HCT116 (cell line): Measurements from ENCODE around the gene NFE2L2. TPM values are rescaled to one million over a fixed set of nuclear protein-coding genes. Genes with fewer than 3 reads are reported as not detected.
A peak's percentile ranks its signal among the peaks of the same experiment; 100 is the strongest.
"Not testable (repeated sequence)": the region's sequence is repeated elsewhere in the genome, so short reads cannot be mapped to it uniquely, and the experiment has no call there.

Source experiments
- ATAC-seq: fragments of 200-7000 bp; cut with Tn5 transposase; 2 replicates; pipeline ENCODE4 v1.9.1; 2020; ENCODE audit warnings: mild to moderate bottlenecking, moderate library complexity
- BruUV-seq: library from RNA; stranded (reverse); fragments of 400-500 nt; replicated peaks from 2 replicates; lab custom pipeline; 2021; lab: Mats Ljungman, UMichigan
- CTCF ChIA-PET: fragments of 300-600 bp; sonication (Branson Sonifier 250); formaldehyde crosslinking; loops from one replicate; lab custom pipeline; 2021; ENCODE audit warnings: antibody characterized with exemption; lab: Charles Lee
- POLR2A ChIA-PET: fragments of 300-600, 350-600 bp; sonication (Branson Sonifier 250); formaldehyde crosslinking; loops from one replicate; lab custom pipeline; 2021; ENCODE audit warnings: antibody characterized with exemption; lab: Charles Lee
- RAD21 ChIA-PET, 2 experiments: fragments of 300-600 bp; sonication (Branson Sonifier 250); formaldehyde crosslinking; loops; one replicate each; lab custom pipeline; 2023; ENCODE audit warnings: low total read pairs in 2 of 2; ENCODE audit not compliant: uncharacterized antibody in 2 of 2, unreplicated experiment in 2 of 2, low non-redundant PET in 1 of 2; lab: Charles Lee
- DNase-seq: peaks from one replicate; pipeline ENCODE4 v3.0.0-alpha.2; 2010; ENCODE audit warnings: low read depth, low spot score
- H2AFZ ChIP-seq: fragments of 200-600 bp; shearing (Covaris generic), sonication (generic); 2 replicates; pipeline ENCODE4 v1.6.1; 2017; ENCODE audit warnings: low read depth, mixed run types, mixed read lengths, antibody characterized with exemption, low read length; ENCODE audit not compliant: poor library complexity, severe bottlenecking
- H3K27ac ChIP-seq: 2 replicates; pipeline ENCODE4 v1.5.1; 2012; ENCODE audit warnings: low read depth, low read length
- H3K27me3 ChIP-seq: fragments of 200-600 bp; sonication (generic); 2 replicates; pipeline ENCODE4 v1.6.1; 2016; ENCODE audit warnings: mixed run types, low read length, mixed read lengths; ENCODE audit not compliant: insufficient read depth
- H3K36me3 ChIP-seq, 2 experiments: fragments of 200-500 bp in 1 of 2; fragments of 200-600 bp in 1 of 2; sonication (Bioruptor generic) in 1 of 2; sonication (generic) in 1 of 2; 2 replicates each; pipeline versions ENCODE4 v1.5.1 to v1.6.1; 2014 to 2016; ENCODE audit warnings: low read length in 2 of 2, inconsistent platforms in 1 of 2, mixed read lengths in 1 of 2, mixed run types in 1 of 2; ENCODE audit not compliant: insufficient read depth in 2 of 2, control insufficient read depth in 1 of 2
- H3K4me1 ChIP-seq, 2 experiments: fragments of 200-600 bp in 1 of 2; sonication (generic) in 1 of 2; 2 replicates each; pipeline versions ENCODE4 v1.5.1 to v1.6.1; 2012 to 2017; ENCODE audit warnings: low read length in 2 of 2, inconsistent platforms in 1 of 2, mild to moderate bottlenecking in 1 of 2, mixed read lengths in 1 of 2, mixed run types in 1 of 2, moderate library complexity in 1 of 2; ENCODE audit not compliant: insufficient read depth in 2 of 2, control insufficient read depth in 1 of 2
- H3K4me2 ChIP-seq: fragments of 200-600 bp; sonication (generic); 2 replicates; pipeline ENCODE4 v1.6.1; 2017; ENCODE audit warnings: mixed run types, low read length, mixed read lengths
- H3K4me3 ChIP-seq, 2 experiments: fragments of 200-600 bp in 1 of 2; sonication (generic) in 1 of 2; replicated peaks in 1 of 2; 2 replicates each; pipeline ENCODE4 v1.5.1; 2011 to 2016; ENCODE audit warnings: low read length in 2 of 2, control low read depth in 1 of 2, low read depth in 1 of 2, mild to moderate bottlenecking in 1 of 2, mixed read lengths in 1 of 2, mixed run types in 1 of 2
- H3K79me2 ChIP-seq: fragments of 200-600 bp; sonication (generic); 2 replicates; pipeline ENCODE4 v1.6.1; 2017; ENCODE audit warnings: mild to moderate bottlenecking, mixed run types, low read length, moderate library complexity, mixed read lengths; ENCODE audit not compliant: insufficient read depth
- H3K9ac ChIP-seq: fragments of 200-600 bp; sonication (generic); 2 replicates; pipeline ENCODE4 v1.6.1; 2016; ENCODE audit warnings: low read length, mixed read lengths
- H3K9me2 ChIP-seq: fragments of 200-600 bp; sonication (generic), shearing (Covaris generic); 2 replicates; pipeline ENCODE4 v1.6.1; 2017; ENCODE audit warnings: mixed run types, mild to moderate bottlenecking, moderate library complexity; ENCODE audit not compliant: insufficient read depth
- H3K9me3 ChIP-seq, 2 experiments: fragments of 200-500 bp in 1 of 2; fragments of 200-600 bp in 1 of 2; sonication (Bioruptor generic) in 1 of 2; sonication (generic) in 1 of 2; 2 replicates each; pipeline ENCODE4 v1.6.1; 2014 to 2017; ENCODE audit warnings: low read length in 2 of 2, mixed read lengths in 2 of 2, inconsistent platforms in 1 of 2, low read depth in 1 of 2, mild to moderate bottlenecking in 1 of 2, mixed run types in 1 of 2, moderate library complexity in 1 of 2; ENCODE audit not compliant: control insufficient read depth in 1 of 2, insufficient read depth in 1 of 2
- H4K20me1 ChIP-seq: fragments of 200-600 bp; sonication (generic), shearing (Covaris generic); 2 replicates; pipeline ENCODE4 v1.6.1; 2017; ENCODE audit warnings: mixed run types, mild to moderate bottlenecking, moderate library complexity; ENCODE audit not compliant: insufficient read depth
- CBX3 ChIP-seq: IDR thresholded peaks from 2 replicates; pipeline ENCODE4 v1.6.1; 2012; ENCODE audit warnings: low read depth
- CEBPB ChIP-seq: IDR thresholded peaks from 2 replicates; pipeline ENCODE4 v1.6.1; 2012; ENCODE audit warnings: low read depth
- EGR1 ChIP-seq: IDR thresholded peaks from 2 replicates; pipeline ENCODE4 v1.6.1; 2012; ENCODE audit warnings: low read depth
- ELF1 ChIP-seq: IDR thresholded peaks from 2 replicates; pipeline ENCODE4 v1.6.1; 2012; ENCODE audit warnings: low read depth, borderline replicate concordance
- EZH2 ChIP-seq: fragments of 200-600 bp; sonication (generic); IDR thresholded peaks from 2 replicates; pipeline ENCODE4 v1.6.1; 2017; ENCODE audit warnings: antibody characterized with exemption, mixed run types
- EZH2phosphoT487 ChIP-seq: fragments of 200-600 bp; IDR thresholded peaks from 2 replicates; pipeline ENCODE4 v1.6.1; 2018; ENCODE audit warnings: antibody characterized with exemption, borderline replicate concordance
- FOSL1 ChIP-seq: IDR thresholded peaks from 2 replicates; pipeline ENCODE4 v1.6.1; 2012; ENCODE audit warnings: low read depth
- JUND ChIP-seq: IDR thresholded peaks from 2 replicates; pipeline ENCODE4 v1.6.1; 2012
- POLR2A ChIP-seq: IDR thresholded peaks from 2 replicates; pipeline ENCODE4 v1.7.0; 2011; ENCODE audit warnings: borderline replicate concordance; ENCODE audit not compliant: insufficient read depth, insufficient read length; ENCODE audit errors: extremely low read depth
- POLR2AphosphoS5 ChIP-seq: IDR thresholded peaks from 2 replicates; pipeline ENCODE4 v1.6.1; 2011; ENCODE audit warnings: mild to moderate bottlenecking, low read depth, low read length, moderate library complexity
- RAD21 ChIP-seq: IDR thresholded peaks from 2 replicates; pipeline ENCODE4 v1.6.1; 2012; ENCODE audit warnings: low read depth, mild to moderate bottlenecking
- SP1 ChIP-seq: IDR thresholded peaks from 2 replicates; pipeline ENCODE4 v1.6.1; 2012; ENCODE audit warnings: low read depth
- SRF ChIP-seq: IDR thresholded peaks from 2 replicates; pipeline ENCODE4 v1.6.1; 2012; ENCODE audit warnings: low read depth
- ZFX ChIP-seq: fragments of 450-650 bp; IDR thresholded peaks from 2 replicates; pipeline ENCODE4 v1.6.1; 2017
- intact Hi-C: fragments of 100-400 bp; cut with micrococcal nuclease; formaldehyde crosslinking; loops from 2 replicates; pipeline ENCODE4 v1.10.0; 2022
- total RNA-seq: library from RNA; stranded (reverse); gene quantifications from one replicate; pipeline ENCODE4 v1.2.1, GENCODE V29; 2021; ENCODE audit not compliant: unreplicated experiment
- TF ChIP-seq, protein P1 (sequence below): IDR thresholded peaks from 2 replicates; pipeline ENCODE4 v1.6.1; 2012
- TF ChIP-seq, protein P2 (sequence below): IDR thresholded peaks from 2 replicates; pipeline ENCODE4 v1.6.1; 2012; ENCODE audit warnings: low read depth

The NFE2L2 gene
- total RNA-seq, 1 experiment from 2014 or later = 106 TPM

DNA sequence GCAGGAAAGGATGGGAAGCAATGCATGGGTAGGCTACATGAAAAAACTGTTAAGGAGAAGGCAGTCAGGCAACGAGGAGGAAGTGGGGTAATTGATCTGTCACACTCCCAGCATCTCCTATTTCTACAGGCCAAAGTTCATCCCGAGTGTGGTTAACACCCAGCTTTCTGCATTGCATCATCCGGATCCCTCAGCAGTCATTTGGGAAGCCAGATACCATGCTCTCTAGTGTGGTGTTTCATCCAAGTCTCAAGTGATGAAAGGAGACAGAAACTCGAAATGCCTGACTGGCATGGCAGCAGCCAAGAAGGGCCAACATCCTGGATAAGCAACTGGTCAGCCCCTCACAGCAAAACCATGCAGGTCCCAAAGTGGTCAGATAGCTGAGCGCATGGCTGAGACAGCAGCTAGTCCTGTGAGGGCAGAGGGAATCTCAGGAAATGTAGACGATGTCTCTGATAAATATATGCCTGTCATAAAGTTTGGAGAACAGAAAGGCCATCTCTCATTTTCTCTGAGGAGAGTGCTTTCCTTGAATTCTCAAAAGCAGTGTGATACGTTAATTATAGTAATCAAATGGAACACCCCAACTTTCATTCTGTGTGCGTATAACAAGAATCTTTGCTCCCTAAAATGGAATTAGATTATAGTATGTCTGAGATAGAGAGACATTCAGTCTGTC lies 76.8 kb downstream of the NFE2L2 start (continued):
- TF ChIP-seq EZH2phosphoT487 (no peak), EGR1 (no peak), CEBPB (peak; percentile 94), SRF (no peak), POLR2AphosphoS5 (peak; percentile 54), JUND (peak; percentile 32; the same call in 1 of the 2 replicates), CBX3 (peak; percentile 66), ELF1 (no peak), POLR2A (no peak)

DNA sequence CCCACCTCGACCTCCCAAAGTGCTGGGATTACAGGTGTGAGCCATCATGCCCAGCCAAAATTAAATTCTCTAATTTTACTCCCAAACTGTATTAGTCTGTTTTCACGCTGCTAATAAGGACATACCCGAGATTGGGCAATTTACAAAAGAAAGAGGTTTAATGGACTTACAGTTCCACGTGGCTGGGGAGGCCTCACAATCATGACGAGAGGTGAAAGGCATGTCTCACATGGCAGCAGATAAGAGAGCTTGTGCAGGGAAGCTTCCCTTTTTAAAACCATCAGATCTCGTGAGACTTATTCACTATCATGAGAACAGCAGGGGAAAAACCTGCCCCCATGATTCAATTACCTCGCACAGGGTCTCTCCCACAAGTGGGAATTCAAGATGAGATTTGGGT lies 78.5 kb downstream of the NFE2L2 start:
- H3K4me1 ChIP-seq = peaks cover 17 to 20% of the 10 kb centered on the region in 2 experiments; a peak in 3 of 4 replicates
- H3K9me2 ChIP-seq, ATAC-seq, H4K20me1 ChIP-seq, H3K27ac ChIP-seq, intact Hi-C loops, RAD21 ChIA-PET, H3K79me2 ChIP-seq, POLR2A ChIA-PET, H2AFZ ChIP-seq, H3K9me3 ChIP-seq, H3K4me3 ChIP-seq, H3K4me2 ChIP-seq, H3K27me3 ChIP-seq, H3K9ac ChIP-seq, DNase-seq, H3K36me3 ChIP-seq, BruUV-seq: not testable (repeated sequence)
- CTCF ChIA-PET = interaction anchor here (1.7 kb wide), 1 partner anchor 12 kb away, joined by 6 read pairs; no protein-coding TSS in a partner anchor

DNA sequence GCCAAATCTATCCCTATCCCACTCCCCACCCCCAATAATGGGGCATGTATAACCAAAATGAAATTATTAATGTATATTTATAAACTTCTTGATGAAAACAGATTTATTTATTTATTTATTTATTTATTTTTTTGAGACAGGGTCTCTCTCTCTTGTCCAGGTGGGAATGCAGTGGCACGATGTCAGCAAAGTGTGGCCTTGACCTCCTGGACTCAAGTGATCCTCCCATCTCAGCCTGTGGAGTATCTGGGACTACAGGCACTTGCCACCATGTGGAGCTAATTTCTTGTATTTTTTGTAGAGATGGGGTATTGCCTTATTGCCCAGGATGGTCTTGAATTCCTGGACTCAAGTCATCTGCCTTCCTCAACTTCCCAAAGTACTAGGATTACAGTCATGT lies 79.9 kb downstream of the NFE2L2 start:
- Histone ChIP-seq H3K9me2 (no peaks in the 10 kb centered on the region), H2AFZ (no peak overlapping the region), H3K4me2 (no peak overlapping the region), H3K36me3 (no peaks in the 10 kb centered on the region), H3K27ac (no peak overlapping the region), H3K79me2 (no peaks in the 10 kb centered on the region), H3K4me1 (peaks cover 17 to 20% of the 10 kb centered on the region in 2 experiments; a peak in 3 of 4 replicates), H4K20me1 (no peaks in the 10 kb centered on the region), H3K4me3 (no peak overlapping the region), H3K9me3 (no peaks in the 10 kb centered on the region), H3K27me3 (no peaks in the 10 kb centered on the region), H3K9ac (no peak overlapping the region)
- ChIA-PET RAD21 (no interaction called here), CTCF (interaction anchor here (1.2 kb wide), 1 partner anchor 11 kb away, joined by 3 read pairs; no protein-coding TSS in a partner anchor), POLR2A (no interaction called here)
- no TSS peak for BruUV-seq
- intact Hi-C loops = no loop called here
- DNase-seq (no peak), ATAC-seq (no peak)
- TF ChIP-seq ELF1 (no peak), SP1 (no peak), POLR2AphosphoS5 (no peak), JUND (no peak), EZH2phosphoT487 (no peak), FOSL1 (no peak), EGR1 (no peak), ZFX (no peak), POLR2A (no peak), RAD21 (no peak), EZH2 (no peak)
- TF ChIP-seq, protein P1, sequence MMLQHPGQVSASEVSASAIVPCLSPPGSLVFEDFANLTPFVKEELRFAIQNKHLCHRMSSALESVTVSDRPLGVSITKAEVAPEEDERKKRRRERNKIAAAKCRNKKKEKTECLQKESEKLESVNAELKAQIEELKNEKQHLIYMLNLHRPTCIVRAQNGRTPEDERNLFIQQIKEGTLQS = no peak
- TF ChIP-seq, protein P2, sequence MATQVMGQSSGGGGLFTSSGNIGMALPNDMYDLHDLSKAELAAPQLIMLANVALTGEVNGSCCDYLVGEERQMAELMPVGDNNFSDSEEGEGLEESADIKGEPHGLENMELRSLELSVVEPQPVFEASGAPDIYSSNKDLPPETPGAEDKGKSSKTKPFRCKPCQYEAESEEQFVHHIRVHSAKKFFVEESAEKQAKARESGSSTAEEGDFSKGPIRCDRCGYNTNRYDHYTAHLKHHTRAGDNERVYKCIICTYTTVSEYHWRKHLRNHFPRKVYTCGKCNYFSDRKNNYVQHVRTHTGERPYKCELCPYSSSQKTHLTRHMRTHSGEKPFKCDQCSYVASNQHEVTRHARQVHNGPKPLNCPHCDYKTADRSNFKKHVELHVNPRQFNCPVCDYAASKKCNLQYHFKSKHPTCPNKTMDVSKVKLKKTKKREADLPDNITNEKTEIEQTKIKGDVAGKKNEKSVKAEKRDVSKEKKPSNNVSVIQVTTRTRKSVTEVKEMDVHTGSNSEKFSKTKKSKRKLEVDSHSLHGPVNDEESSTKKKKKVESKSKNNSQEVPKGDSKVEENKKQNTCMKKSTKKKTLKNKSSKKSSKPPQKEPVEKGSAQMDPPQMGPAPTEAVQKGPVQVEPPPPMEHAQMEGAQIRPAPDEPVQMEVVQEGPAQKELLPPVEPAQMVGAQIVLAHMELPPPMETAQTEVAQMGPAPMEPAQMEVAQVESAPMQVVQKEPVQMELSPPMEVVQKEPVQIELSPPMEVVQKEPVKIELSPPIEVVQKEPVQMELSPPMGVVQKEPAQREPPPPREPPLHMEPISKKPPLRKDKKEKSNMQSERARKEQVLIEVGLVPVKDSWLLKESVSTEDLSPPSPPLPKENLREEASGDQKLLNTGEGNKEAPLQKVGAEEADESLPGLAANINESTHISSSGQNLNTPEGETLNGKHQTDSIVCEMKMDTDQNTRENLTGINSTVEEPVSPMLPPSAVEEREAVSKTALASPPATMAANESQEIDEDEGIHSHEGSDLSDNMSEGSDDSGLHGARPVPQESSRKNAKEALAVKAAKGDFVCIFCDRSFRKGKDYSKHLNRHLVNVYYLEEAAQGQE = no peak
